Measurements from ENCODE around the gene RPS6KA5.
A peak's percentile ranks its signal among the peaks of the same experiment; 100 is the strongest.

DNA sequence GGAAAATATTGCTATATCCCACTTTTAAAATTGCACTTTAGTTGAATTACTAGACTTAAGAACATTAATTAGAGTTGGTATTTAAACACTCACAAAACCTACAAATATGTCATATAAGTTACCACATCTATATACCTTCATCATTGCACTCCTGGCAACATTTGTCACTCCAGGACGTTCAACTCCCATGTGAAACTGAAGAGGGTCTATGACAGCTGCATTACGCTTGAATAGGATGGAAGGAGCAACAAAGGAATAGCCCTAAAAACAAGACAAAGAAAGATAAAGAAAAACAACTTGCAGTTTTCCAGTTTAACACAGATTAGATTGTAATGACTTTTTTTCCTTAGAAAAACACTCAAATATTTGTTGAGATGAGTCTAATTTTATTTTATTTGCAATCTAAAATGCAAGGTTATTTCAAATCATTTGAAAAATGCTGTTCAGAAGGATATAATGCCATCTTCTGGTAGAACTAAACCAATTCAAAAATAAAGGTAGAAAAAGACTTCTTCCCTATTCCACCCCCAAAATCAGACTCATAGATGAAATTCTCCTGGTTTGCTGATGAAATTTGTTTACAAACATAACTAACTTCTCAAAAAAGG is 159.9 kb downstream of the RPS6KA5 start:
- TF ChIP-seq SIRT6 (IDR thresholded peaks at IDR 0.05; ENCODE audit: low read depth, low read length), result no peak
- no peak for TF ChIP-seq CAMTA2 (CRISPR knock-in tag; conservative IDR thresholded peaks at IDR 0.05)
- no peak for TF ChIP-seq ZNF561 (CRISPR knock-in tag; conservative IDR thresholded peaks at IDR 0.05)
- TF ChIP-seq, protein P1, sequence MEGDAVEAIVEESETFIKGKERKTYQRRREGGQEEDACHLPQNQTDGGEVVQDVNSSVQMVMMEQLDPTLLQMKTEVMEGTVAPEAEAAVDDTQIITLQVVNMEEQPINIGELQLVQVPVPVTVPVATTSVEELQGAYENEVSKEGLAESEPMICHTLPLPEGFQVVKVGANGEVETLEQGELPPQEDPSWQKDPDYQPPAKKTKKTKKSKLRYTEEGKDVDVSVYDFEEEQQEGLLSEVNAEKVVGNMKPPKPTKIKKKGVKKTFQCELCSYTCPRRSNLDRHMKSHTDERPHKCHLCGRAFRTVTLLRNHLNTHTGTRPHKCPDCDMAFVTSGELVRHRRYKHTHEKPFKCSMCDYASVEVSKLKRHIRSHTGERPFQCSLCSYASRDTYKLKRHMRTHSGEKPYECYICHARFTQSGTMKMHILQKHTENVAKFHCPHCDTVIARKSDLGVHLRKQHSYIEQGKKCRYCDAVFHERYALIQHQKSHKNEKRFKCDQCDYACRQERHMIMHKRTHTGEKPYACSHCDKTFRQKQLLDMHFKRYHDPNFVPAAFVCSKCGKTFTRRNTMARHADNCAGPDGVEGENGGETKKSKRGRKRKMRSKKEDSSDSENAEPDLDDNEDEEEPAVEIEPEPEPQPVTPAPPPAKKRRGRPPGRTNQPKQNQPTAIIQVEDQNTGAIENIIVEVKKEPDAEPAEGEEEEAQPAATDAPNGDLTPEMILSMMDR (IDR thresholded peaks at IDR 0.05 in 2 of 3, conservative IDR thresholded peaks at IDR 0.05 in 1 of 3; ENCODE audit: insufficient read depth in 2 of 3, low read depth in 1 of 3, low read length in 3 of 3), result peak in 1 of 3 experiments; percentile 28; a peak in 2 of 6 replicates
- TF ChIP-seq CREM (IDR thresholded peaks at IDR 0.05; ENCODE audit: low read depth), result no peak
- TF ChIP-seq JUN (IDR thresholded peaks at IDR 0.05; ENCODE audit: borderline replicate concordance, low read depth, low read length), result no peak
- TF ChIP-seq JUN (CRISPR knock-in tag; IDR thresholded peaks at IDR 0.05; ENCODE audit: borderline replicate concordance), result no peak
- TF ChIP-seq MAZ (CRISPR knock-in tag; conservative IDR thresholded peaks at IDR 0.05 in 1 of 2, IDR thresholded peaks at IDR 0.05 in 1 of 2), result no peak
- no peak for TF ChIP-seq ZNF253 (CRISPR knock-in tag; conservative IDR thresholded peaks at IDR 0.05)
- TF ChIP-seq TBP (optimal IDR thresholded peaks at IDR 0.05; ENCODE audit: low read depth, low read length), result no peak
- TF ChIP-seq ZBTB26 (CRISPR knock-in tag; IDR thresholded peaks at IDR 0.05), result no peak
- no peak for TF ChIP-seq ESRRA (IDR thresholded peaks at IDR 0.05; ENCODE audit: borderline replicate concordance, low read depth)
- TF ChIP-seq POU5F1 (IDR thresholded peaks at IDR 0.05; ENCODE audit: borderline replicate concordance, low read depth, low read length, partially characterized antibody), result no peak
